Hepatocyte (in vitro differentiated cells): ENCODE results near the gene PTH1R.

Source experiments
- CTCF ChIP-seq: fragments of 200-600 bp; sonication (generic); IDR thresholded peaks from 2 replicates; pipeline ENCODE4 v1.5.1; 2016; ENCODE audit warnings: antibody characterized with exemption, mild to moderate bottlenecking; ENCODE audit not compliant: poor library complexity
- EZH2 ChIP-seq: fragments of 200-600 bp; sonication (generic); IDR thresholded peaks from 2 replicates; pipeline ENCODE4 v1.6.1; 2016; ENCODE audit warnings: antibody characterized with exemption, mild to moderate bottlenecking, borderline replicate concordance

- no peak for TF ChIP-seq CTCF
- no peak for TF ChIP-seq EZH2
Observed at GRCh38 chr3:46946416-46946815, 68.9 kb downstream of the PTH1R start.
